DLD1 (cell line): ENCODE measurements around the gene THAP9.
"Not testable (repeated sequence)": the region's sequence is repeated elsewhere in the genome, so short reads cannot be mapped to it uniquely, and the experiment has no call there.

Experiments
- in situ Hi-C: cut with HindIII; loops from 2 replicates; pipeline ENCODE4 v1.10.0; 2017; ENCODE audit warnings: low sequenced_read_pairs

Gene THAP9

GRCh38 chr4:82900411-82901182 lies at the start of gene THAP9:
Gene THAP9 (plus strand): TSS chr4:82900735. CDS start chr4:82900803, 68 bp downstream.
- in situ Hi-C loops: no loop called here

- in situ Hi-C loops: no loop called here
Observed at GRCh38 chr4:82851318-82851717, 49.2 kb upstream of the THAP9 start.

- in situ Hi-C loops: no loop called here
Observed at GRCh38 chr4:82851885-82852750, 48.4 kb upstream of the THAP9 start.

GRCh38 chr4:82852751-82853285 lies 47.7 kb upstream of the THAP9 start:
- in situ Hi-C loops: no loop called here

GRCh38 chr4:82860487-82860886 lies 40.0 kb upstream of the THAP9 start:
- in situ Hi-C loops: not testable (repeated sequence)

GRCh38 chr4:82861529-82861928 lies 39.0 kb upstream of the THAP9 start:
- in situ Hi-C loops: no loop called here

- in situ Hi-C loops: no loop called here
Observed at GRCh38 chr4:82864336-82864979, 36.1 kb upstream of the THAP9 start.

- in situ Hi-C loops: no loop called here
Observed at GRCh38 chr4:82865592-82865991, 34.9 kb upstream of the THAP9 start.

- in situ Hi-C loops: not testable (repeated sequence)
Observed at GRCh38 chr4:82866033-82866432, 34.5 kb upstream of the THAP9 start.

- in situ Hi-C loops: no loop called here
Observed at GRCh38 chr4:82866706-82867385, 33.7 kb upstream of the THAP9 start.

GRCh38 chr4:82868572-82868971 lies 32.0 kb upstream of the THAP9 start:
- in situ Hi-C loops: no loop called here

GRCh38 chr4:82885410-82885809 lies 15.1 kb upstream of the THAP9 start:
- in situ Hi-C loops: no loop called here

- in situ Hi-C loops: no loop called here
Observed at GRCh38 chr4:82886147-82886942, 14.2 kb upstream of the THAP9 start.

GRCh38 chr4:82889287-82889686 lies 11.2 kb upstream of the THAP9 start:
- in situ Hi-C loops: no loop called here

GRCh38 chr4:82890528-82890900 lies 10.0 kb upstream of the THAP9 start:
- in situ Hi-C loops: no loop called here

GRCh38 chr4:82890901-82891706 lies 9.4 kb upstream of the THAP9 start, which contains the start of gene SEC31A:
Gene SEC31A (minus strand): TSS chr4:82891153. CDS start chr4:82881936, 9,217 bp downstream.
- in situ Hi-C loops: no loop called here

GRCh38 chr4:82891707-82892466 lies 8.6 kb upstream of the THAP9 start:
- in situ Hi-C loops: no loop called here

- in situ Hi-C loops: no loop called here
Observed at GRCh38 chr4:82892467-82892802, 8.1 kb upstream of the THAP9 start.
